GM12891 (cell line): ENCODE data around the gene RPS6KA1.

ENCODE experiments used
- POLR2A ChIP-seq: IDR thresholded peaks from 2 replicates; pipeline ENCODE4 v1.6.1; 2011; ENCODE audit warnings: low read depth, low read length, control low read depth
- POLR2AphosphoS5 ChIP-seq: IDR thresholded peaks from 2 replicates; pipeline ENCODE4 v1.6.1; 2011; ENCODE audit warnings: low read depth, low read length, control low read depth
- POU2F2 ChIP-seq: IDR thresholded peaks from 2 replicates; pipeline ENCODE4 v1.6.1; 2011; ENCODE audit warnings: low read depth, mild to moderate bottlenecking, control low read depth, low read length, moderate library complexity
- TAF1 ChIP-seq: IDR thresholded peaks from 2 replicates; pipeline ENCODE4 v1.6.1; 2011; ENCODE audit warnings: low read depth, low read length, control low read depth

- no peak for TF ChIP-seq POLR2A
- TF ChIP-seq POLR2AphosphoS5, result no peak
- no peak for TF ChIP-seq TAF1
- no peak for TF ChIP-seq POU2F2
Measured at GRCh38 chr1:26498894-26499293, 30.7 kb upstream of the RPS6KA1 start.
